Kidney capillary endothelial cell (primary cell): ENCODE data around the gene FBXO17.

Experiments
- DNase-seq: peaks from one replicate; pipeline ENCODE4 v3.0.0-alpha.2; 2018; ENCODE audit warnings: low spot score

FBXO17 gene

DNA sequence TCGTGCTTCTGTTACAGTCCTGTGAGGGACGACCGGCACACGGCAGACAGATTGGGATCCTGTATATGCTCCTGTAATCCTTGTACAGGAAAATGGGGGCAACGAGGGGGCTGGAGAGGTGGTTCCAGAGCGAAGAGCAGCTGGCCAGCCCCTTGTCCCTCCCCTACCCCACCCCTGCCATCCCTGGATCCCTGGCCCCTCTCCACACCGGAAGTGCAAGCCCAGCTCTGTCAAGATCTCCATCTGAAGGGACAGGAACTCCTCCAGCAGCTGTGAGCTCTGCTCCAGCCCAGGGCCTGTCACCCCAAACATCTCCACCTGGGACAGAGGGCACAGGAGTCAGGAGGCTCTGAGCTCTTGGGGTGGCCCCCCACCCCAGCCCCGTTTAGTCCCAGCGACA is 58.0 kb downstream of the FBXO17 start:
- DNase-seq, result no peak

DNA sequence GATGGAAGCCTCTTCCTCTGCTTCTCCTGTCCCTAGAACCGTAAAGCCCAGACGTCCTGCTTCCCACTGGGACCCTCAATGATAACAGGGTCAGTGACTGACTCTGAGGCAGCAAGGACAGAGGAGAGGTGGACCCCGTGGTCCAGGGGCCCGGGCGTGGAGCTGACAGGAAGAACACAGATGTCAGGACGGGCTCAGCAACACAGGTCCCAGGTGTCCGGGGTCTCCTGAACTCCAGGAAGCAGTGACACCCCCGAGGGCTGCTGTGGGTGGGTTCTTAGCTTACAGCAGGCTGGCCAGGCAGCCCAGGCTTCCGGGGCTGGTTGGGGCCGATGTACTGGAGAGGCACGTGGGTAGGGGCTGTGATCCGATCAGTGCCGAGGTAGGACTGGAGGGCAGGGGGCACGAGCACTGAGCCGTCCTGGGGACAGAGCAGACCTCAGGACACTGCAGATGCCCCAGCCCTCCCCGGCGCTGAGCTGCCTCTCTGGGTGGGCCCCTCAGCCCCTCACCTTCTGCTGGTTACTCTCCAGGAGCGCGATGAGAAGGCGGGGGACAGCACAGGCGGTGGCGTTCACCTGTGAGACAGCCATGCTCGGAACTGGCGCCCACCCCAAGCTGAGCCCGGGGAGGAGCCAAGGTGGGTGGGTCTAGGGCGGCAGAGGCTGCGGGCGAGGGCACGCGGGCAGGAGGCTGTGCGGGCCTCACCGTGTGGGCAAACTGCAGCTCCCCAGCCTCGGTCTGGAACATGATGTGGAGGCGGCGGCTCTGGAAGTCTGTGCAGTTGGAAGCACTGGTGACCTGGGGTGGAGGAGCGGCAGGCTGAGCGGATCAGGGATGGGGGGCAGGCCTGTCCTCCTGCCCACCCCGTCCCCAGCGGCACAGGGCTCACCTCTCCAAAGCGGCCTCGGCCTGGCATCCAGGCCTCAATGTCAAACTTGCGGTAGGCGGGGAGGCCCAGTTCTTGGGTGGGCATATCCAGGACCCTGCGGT is 59.9 kb downstream of the FBXO17 start:
- DNase-seq, result no peak

DNA sequence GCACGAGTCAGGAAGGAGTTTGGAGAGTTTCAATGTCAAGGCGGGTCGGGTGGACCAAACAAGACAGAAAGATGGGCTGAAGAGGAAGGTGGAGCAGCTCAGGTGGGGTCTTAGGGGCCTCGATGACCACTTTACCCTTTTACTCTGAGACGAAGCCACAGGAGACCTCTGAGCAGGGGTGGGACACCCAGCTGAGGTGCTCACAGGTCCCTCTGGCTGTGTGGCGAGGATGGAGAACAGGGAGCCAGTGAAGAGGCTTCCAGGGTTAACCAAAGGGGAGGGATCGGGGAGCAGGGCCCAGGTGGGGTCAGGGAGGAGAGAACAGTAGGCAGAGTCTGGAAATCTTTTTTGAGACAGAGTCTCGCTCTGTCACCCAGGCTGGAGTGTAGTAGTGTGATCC is 61.6 kb downstream of the FBXO17 start:
- no peak for DNase-seq

DNA sequence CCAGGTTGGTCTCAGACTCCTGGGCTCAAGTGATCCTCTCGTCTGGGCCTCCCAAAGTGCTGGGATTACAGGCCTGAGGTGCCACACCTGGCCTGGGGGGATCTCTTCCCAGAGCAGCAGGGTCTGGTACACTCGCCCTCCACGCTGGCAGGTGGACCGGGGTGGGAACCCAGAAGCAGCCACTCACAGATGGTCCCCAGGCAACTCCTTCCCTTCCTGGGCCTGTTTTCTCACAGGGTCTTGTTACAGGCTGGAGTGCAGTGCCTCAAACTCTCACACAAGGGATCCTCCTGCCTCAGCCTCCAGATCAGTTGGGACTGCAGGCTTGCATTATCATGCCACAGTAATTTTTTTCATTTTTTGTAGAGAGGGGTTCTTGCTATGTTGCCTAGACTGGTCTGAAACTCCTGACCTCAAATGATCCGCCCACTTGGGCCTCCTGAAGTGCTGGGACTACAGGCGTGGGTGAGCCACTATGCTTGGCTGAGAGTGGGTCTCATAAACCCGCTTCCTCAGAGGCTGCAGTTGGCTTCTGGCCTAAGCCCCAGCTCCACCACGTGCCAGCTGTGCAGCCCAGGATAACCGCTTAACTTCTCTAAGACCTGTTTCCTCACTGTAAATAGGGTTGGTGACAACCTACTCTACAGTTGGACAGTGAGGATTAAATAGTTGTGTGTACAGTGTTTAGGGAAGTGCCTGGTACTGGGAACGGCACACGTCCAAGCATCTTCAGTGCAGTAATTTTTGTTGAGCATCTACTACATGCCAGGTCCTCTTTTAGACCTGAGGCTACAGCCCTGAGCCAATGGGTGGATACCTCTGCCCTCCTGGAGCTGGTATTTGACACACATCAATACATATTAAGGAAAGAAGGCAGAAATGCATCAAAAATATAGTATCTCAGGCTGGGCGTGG is 62.7 kb downstream of the FBXO17 start:
- DNase-seq, result no peak

DNA sequence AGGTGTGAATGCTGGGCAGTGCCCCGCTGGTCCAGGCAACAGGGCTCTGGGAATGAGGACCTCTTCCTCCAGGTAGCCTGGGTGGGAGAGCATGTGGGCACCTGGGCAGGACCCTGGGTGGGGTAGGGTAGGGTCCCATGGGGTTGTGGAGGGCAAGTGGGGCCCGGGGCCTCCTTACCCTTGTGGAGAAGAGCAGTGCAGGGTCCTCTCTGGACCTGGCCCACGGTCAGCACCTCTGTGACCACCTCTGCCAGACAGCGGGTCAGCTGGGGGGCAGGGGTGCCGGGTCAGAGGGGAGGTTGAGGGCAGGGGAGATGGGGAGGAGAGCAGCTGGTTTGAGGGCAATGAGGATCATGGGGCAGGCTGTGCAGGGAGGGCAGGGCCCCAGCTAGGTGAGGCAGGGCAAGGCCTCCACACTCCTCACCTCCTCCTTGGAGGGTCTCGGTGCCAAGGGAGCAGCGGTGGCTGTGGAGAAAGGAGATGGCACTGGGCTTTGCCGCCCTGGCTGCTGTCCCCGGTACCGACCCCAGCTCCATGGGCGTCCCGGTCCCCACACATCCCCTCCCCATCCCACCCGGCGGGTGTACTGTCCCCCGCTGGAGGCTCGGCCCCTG is 64.0 kb downstream of the FBXO17 start:
- no peak for DNase-seq

DNA sequence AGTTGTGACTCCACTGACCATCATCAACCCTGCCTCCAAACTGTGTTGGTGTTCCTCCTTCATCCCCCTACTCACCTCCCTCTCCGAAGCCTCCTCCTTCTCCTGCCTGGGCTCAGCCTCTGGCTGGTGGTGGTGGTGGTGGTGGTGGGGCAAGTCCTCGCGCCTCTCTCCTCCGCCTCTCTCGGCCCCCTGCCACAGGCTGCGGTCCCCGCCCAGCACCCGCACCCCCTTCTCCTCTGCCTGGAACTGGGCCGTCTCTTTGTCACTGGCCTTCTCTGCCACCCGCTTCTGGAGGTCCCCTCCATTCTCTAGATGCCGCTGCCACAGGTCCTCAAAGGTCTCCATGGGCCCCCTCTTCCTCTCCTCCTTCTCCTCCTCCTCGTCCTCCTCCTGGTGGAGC is 65.1 kb downstream of the FBXO17 start:
- no peak for DNase-seq

DNA sequence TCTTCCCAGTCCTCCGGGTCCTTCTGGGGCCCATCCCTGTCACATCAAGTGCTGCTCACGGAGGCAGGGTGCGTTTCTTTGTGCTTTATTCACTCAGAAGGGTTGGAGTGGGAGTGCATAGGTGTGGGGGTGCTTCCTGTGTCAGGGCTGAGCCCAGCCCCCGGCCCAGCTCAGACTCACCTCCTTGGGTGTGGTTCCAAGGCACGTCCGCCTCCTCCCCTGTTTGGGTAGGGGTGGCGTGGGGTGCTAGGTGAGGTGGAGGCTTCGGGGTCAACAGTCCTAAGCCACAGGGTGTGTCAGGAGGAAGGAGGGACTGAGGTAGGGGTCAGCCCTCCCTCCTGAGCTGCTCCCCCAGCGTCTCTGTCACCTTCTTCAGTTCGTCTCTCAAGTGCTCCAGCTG is 66.6 kb downstream of the FBXO17 start:
- no peak for DNase-seq

DNA sequence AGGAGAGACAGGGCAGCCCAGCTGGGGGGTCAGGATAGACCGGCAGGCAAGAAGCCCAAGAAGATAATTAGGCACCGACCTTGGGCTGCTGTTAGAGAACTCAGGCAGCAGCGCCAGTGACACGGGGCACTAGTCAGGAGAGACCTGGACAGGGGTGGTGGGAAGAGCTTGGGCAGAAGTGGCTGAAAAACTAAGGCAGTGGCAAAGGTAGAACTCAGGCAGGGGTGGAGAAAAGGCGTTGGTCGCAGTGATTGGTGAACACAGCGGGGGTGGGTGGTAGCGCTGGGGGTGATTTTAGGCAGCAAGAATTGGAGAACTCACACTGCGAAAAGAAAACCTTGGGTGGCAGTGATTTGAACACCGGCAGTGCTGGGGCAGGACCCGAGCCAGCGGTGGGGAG is 67.9 kb downstream of the FBXO17 start:
- DNase-seq, result no peak

DNA sequence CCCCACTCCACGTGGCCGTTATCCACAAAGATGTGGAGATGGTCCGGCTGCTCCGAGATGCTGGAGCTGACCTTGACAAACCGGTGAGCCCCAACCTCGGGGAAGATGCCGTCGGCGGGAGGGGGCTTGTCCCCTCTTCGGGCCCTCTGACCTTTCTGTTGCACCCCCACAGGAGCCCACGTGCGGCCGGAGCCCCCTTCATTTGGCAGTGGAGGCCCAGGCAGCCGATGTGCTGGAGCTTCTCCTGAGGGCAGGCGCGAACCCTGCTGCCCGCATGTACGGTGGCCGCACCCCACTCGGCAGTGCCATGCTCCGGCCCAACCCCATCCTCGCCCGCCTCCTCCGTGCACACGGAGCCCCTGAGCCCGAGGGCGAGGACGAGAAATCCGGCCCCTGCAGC is 68.3 kb downstream of the FBXO17 start:
- DNase-seq, result no peak

DNA sequence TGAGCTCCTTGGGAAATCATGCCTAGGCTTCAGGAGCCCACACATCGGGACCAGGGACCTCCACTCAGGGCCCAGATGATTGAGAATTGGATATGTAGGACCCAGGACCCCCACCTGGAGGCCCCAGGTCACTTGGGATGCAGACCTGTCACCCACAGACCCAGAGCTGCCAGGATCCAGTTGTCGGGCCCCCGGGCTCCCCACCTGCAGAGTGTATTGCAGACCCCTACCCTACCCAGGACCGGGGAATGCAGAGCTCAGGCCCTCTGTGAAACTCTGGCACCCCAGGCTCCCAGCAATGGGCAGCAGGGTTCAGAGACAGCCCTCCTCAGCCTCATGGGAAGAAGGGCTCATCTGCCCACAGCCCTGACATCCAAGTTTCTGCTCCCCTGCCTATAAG is 69.9 kb downstream of the FBXO17 start:
- DNase-seq, result no peak

DNA sequence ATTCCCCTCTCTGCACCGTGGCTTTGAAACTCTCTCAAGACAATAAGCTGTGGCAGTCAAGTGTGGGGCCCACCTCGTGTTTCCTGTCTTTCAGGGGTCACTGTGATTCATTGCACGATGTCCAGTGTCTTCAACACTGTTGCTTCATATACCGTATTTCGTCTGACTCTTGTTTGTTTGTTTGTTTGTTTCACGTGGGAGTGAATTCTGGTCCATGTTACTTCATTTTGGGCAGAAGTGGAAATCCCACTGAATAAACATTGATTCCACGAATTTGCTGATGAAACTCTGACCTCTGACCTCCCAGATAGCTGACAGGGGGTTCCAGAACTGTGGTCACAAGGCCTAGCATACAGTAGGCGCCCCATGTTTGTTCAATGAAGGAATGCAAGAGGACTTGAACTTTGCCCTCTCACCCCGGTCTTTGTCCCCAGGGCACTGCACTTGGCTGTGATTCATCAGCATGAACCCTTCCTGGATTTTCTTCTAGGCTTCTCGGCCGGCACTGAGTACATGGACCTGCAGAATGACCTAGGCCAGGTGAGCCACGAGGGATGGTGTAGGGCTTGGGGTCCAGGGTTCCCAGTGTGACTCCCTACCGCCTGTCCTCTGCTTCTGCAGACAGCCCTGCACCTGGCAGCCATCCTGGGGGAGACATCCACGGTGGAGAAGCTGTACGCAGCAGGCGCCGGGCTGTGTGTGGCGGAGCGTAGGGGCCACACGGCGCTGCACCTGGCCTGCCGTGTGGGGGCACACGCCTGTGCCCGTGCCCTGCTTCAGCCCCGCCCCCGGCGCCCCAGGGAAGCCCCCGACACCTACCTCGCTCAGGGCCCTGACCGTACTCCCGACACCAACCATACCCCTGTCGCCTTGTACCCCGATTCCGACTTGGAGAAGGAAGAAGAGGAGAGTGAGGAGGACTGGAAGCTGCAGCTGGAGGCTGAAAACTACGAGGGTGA is 70.7 kb downstream of the FBXO17 start:
- no peak for DNase-seq

DNA sequence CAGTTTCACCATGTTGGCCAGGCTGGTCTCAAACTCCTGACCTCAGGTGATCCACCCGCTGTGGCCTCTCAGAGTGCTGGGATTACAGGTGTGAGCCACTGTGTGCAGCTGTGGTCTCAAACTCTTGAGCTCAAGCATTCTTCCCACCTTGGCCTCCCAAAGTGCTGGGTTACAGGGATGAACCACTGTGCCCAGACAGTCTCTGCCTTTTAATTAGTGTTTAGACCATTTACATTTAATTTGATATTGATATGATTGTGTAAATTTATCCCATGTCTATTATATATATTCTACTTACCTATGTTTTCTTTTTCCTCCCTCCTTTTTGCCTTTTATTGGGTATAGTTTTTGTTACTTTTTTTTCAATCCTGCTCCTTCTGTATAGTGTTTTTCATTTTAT is 73.9 kb downstream of the FBXO17 start:
- no peak for DNase-seq

DNA sequence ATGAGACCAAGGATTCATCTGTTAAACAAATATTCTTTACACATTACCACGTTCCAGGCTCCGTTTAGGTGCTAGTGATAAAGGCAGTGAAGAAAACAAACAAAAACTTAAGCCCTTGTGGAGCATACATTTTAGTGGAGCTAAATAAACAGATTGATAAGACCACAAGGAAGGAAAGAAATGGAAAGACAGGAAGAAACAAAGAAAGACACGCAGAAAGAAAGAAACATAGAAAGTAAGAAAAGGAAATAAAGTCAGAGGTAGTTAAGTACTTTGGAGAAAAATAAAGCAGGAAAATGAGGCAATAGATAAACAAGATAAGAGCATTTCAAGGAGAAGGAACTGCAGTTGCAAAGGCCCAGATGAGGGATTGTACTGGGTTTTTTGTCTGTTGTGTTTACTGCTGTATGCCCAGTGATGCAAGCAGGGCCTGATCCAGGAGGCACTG is 74.8 kb downstream of the FBXO17 start:
- no peak for DNase-seq

DNA sequence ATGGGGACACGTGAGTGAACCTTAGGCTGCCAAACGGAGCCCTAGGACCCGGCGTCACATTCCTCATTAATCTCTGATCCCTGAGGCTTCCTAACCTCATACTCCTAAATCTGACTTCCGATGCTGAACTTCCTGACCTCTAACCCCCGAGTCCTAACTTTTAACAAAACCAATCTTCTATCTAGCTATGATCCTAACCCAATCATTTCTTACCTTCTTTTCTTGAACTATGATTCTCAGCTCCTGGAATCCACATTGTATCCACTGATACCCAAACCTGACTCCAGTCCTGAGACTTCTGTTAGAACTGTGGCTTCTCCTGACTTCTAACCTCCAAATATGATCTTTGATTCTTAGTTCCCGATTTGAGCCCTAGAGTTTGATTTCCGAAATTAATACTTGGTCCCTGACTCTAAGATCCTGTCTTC is 75.3 kb downstream of the FBXO17 start:
- no peak for DNase-seq

DNA sequence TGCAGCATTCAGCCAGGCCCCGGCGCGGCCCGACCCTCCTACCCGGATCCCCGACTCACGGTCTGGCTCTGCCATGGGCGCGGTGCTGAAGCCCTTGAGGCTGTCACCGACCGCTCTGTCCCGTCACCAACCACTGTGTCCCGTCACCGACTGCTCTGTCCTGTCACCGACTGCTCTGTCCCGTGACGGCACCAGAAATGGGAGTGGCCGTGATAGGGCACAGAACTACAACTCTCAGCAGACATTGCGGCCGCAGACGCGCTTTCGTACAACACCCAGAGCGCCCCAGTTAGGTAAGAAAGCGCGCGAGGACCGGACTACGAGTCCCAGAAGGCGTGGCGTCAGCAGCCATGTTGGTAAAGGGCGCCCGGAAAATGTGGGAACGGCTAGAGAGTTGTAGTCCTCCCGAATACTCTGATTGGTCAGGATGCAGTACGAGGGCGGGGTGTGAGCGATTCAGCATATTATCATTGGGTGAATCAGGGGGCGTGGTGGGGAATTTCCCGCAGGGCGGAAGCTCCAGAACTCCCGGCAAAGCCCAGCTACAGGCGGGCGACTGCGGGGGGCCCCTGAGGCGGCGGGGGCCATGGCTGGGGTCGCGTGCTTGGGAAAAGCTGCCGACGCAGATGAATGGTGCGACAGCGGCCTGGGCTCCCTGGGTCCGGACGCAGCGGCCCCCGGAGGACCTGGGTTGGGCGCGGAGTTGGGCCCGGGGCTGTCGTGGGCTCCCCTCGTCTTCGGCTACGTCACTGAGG is 75.9 kb downstream of the FBXO17 start, which contains the start of the genes NFKBIB and SIRT2:
Gene NFKBIB (plus strand): TSS at position 523 of the 755 bp plus-strand sequence. CDS start 64 bp downstream, at position 587.
Gene SIRT2 (minus strand): TSS at position 172 of the 755 bp plus-strand sequence. CDS start 97 bp downstream, at position 75.
- DNase-seq, result peak; percentile 100

DNA sequence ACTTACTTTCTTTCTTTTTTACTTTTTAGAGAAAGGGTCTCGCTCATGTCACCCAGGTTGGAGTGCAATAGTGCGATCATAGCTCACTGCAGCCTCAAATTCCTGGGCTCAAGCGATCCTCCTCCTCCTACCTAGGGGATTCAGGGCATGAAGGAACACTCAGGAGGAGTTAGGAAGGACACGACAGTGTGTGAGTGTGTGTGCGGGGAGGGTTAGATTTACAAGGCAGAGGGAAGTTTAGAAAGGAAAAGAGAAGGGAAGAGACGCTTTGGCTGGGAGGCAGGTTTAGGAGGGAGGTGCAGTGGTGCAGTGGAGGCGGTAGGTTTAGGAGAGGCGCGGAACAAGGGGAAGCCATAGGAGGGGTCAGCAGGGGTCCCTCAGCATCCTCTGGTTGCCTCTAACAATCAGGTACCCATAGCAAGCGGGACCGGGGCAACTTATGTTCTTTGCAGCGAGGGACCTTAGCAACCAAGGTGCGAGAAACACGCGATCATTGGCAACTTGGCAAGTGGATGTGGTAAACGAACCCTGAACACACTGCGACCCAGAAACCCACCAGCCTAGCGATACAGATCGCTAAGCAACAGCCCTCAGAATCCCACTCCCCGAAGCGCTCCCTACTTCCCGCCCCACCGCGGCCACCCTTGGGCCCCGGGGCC is 76.6 kb downstream of the FBXO17 start:
- no peak for DNase-seq

DNA sequence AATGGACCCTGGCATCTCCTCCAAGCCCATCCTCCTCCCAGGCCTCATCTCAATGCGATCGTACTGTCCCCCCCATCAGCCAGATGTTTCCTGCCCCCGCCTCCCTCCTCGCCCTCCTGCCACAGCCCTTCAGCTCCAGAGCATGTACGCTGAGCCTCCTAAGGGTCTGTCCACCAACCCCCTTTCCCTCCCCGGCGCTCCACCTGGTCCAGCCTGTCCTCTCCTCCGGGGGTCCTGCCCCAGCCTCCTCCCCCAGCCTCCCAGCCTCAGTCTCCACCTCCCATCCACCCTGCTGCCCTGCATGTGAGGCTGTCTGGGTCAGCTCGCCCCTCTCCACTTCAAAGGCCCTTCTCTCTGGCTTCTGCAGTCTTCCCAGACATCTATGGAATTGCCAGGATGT is 80.6 kb downstream of the FBXO17 start:
- no peak for DNase-seq

DNA sequence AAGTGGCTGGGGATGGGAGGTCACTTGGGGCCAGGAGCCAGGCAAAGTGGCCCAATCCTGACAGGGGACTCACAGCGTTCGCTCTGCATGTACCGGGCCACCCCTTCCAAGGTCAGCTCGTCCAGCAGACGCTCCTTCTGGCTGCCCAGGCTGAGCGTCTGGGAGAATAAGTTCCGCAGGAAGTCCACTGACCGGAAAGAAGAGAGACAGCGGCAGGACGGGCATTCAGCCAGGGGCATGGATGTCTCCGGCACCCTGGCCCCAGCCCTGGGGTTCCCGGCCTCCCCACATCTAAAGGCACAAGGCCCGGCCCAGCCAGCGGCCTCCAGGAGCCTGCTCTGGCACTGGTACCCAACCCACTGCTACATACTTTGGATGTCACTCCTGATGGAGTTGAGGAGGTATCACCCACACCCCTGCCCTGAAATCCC is 82.2 kb downstream of the FBXO17 start:
- peak; percentile 85 for DNase-seq

DNA sequence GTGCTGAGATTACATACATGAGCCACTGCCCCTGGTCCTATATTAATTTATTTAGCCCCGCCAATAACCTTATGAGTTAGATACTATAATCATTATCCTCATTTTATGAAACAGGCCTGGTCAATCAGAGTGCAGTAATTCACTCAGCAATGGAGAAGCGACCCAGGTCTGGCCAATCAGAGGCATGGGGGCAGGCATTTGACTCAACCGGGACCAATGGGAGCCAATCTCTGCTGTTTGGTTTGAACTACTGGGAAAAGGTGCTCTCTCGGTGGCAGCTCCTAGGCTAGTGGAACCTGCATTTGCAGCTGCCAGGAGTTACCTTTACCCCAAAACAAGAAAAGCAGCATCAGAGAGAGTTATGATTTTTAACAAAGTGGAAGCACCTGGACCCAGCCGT is 82.7 kb downstream of the FBXO17 start:
- DNase-seq, result peak; percentile 24
